ENCODE measurements around the gene GATA6. TPM values are rescaled to one million over a fixed set of nuclear protein-coding genes. Genes with fewer than 3 reads are reported as not detected.

Gene GATA6
- total and polyA plus RNA-seq, 5 experiments from 2014 or later = 0.03 to 0.88 (median 0.13) TPM; not detected in 2

GRCh38 chr18:22250026-22250425 is 80.6 kb downstream of the GATA6 start:
- POLR2A ChIA-PET = no interaction called here
- Mint-ChIP-seq H3K36me3 (no peaks in the 10 kb centered on the region), H3K4me3 (no peak overlapping the region), H3K4me1 (peaks cover 3 to 13% (median 7%) of the 10 kb centered on the region in 4 donors), H3K27me3 (peaks cover 0 to 13% (median 3%) of the 10 kb centered on the region in 5 donors), H3K27ac (no peak overlapping the region), H3K9me3 (peaks cover 0 to 3% (median 0%) of the 10 kb centered on the region in 9 donors)
- ATAC-seq (no peak), DNase-seq (no peak)

GRCh38 chr18:22250591-22250996 is 81.2 kb downstream of the GATA6 start:
- POLR2A ChIA-PET = no interaction called here
- H3K9me3 Mint-ChIP-seq = peaks cover 0 to 3% (median 0%) of the 10 kb centered on the region in 9 donors
- H3K4me3 Mint-ChIP-seq = peak overlapping the region in 1 of 10 donors; percentile 51
- H3K27ac Mint-ChIP-seq = no peak overlapping the region
- H3K36me3 Mint-ChIP-seq = no peaks in the 10 kb centered on the region
- peaks cover 3 to 13% (median 7%) of the 10 kb centered on the region in 4 donors for H3K4me1 Mint-ChIP-seq
- H3K27me3 Mint-ChIP-seq = peaks cover 0 to 16% (median 3%) of the 10 kb centered on the region in 5 donors
- no peak for DNase-seq
- no peak for ATAC-seq

Other genes starting within 250 kb of the GATA6 start
- gene CTAGE1, start 248.3 kb downstream of the GATA6 start, total RNA-seq = not detected
- gene CTAGE1, start 248.3 kb downstream of the GATA6 start, polyA plus RNA-seq = not detected

Measured in naive thymus-derived CD8-positive, alpha-beta T cell (primary cell).